SH-SY5Y (cell line): ENCODE data around the gene DIPK1B.

ENCODE experiments used
- GATA2 ChIP-seq: IDR thresholded peaks from 2 replicates; pipeline ENCODE4 v1.6.1; 2011; ENCODE audit warnings: mild to moderate bottlenecking, low read depth, low read length
- GATA3 ChIP-seq: IDR thresholded peaks from 2 replicates; pipeline ENCODE4 v1.6.1; 2011; ENCODE audit warnings: low read depth, mild to moderate bottlenecking, low read length, moderate library complexity

DNA sequence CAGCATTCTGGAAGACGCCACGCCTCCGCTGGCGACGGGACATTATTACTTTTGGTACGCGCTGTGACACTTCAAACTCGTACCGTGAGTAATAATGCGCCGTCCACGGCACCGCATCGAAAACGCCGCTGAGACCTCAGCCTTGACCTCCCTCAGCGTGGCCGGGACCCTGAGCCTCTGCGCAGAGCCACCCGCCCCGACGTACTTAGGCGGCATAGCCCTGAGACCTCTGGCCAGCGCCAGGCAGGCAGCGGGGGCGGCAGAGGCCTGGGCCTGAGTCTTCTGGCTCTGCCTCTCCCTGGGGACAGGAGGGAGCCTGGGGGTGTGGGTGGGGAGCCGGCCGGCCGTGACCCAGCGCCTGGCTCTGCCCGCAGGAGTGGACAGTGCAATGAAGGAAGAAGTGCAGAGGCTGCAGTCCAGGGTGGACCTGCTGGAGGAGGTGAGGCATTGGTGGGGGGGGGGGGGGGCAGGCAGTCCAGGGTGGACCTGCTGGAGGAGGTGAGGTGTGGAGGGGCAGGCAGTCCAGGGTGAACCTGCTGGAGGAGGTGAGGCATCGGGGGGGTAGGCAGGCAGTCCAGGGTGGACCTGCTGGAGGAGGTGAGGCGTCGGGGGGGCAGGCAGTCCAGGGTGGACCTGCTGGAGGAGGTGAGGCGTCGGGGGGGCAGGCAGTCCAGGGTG lies 41.7 kb upstream of the DIPK1B start:
- TF ChIP-seq GATA2 = no peak
- no peak for TF ChIP-seq GATA3
